Dorsolateral prefrontal cortex (tissue), 118 donors: Measurements from ENCODE around the gene OR14J1. TPM values are rescaled to one million over a fixed set of nuclear protein-coding genes. Genes with fewer than 3 reads are reported as not detected.

Experiments
- total RNA-seq, 120 experiments: library from RNA; stranded (reverse); gene quantifications; one replicate each; pipeline versions ENCODE4 v1.2.3 to v1.2.4, GENCODE V29; 2022

Gene OR14J1
- total RNA-seq, 120 experiments from 2014 or later: 0.07 to 0.08 (median 0.08) TPM; not detected in 117

Other genes with a start within 250 kb of the OR14J1 start
- gene OR2B3, start 214.4 kb upstream of the OR14J1 start, total RNA-seq: not detected
- gene OR2J1, start 202.2 kb upstream of the OR14J1 start, total RNA-seq: not detected
- not detected for gene OR2J3, start 193.6 kb upstream of the OR14J1 start, total RNA-seq
- gene OR2J2, start 130.8 kb upstream of the OR14J1 start, total RNA-seq: under 1 TPM in 2 of 120 experiments, not detected in 118; 0.21 to 0.41 TPM
- not detected for gene OR5V1, start 67.2 kb downstream of the OR14J1 start, total RNA-seq
- not detected for gene OR12D3, start 73.6 kb downstream of the OR14J1 start, total RNA-seq
- gene OR12D2, start 93.9 kb downstream of the OR14J1 start, total RNA-seq: not detected
- gene OR12D1, start 113.2 kb downstream of the OR14J1 start, total RNA-seq: under 1 TPM in 1 of 120 experiments, not detected in 119; 0.36 TPM
- not detected for gene OR10C1, start 137.6 kb downstream of the OR14J1 start, total RNA-seq
- not detected for gene OR11A1, start 155.4 kb downstream of the OR14J1 start, total RNA-seq
- not detected for gene OR2H1, start 155.5 kb downstream of the OR14J1 start, total RNA-seq
- gene MAS1L, start 186.3 kb downstream of the OR14J1 start, total RNA-seq: not detected